Activated CD4-positive, alpha-beta T cell treated with anti-CD3 and anti-CD28 coated beads, Interleukin-2, amount 50 U/mL, for 16 hours (primary cell): Measurements from ENCODE around the gene MYO3A.
"Not testable (repeated sequence)": the region's sequence is repeated elsewhere in the genome, so short reads cannot be mapped to it uniquely, and the experiment has no call there.

Experiments
- DNase-seq: peaks from one replicate; pipeline ENCODE4 v3.0.0-alpha.2; 2020

The MYO3A gene

GRCh38 chr10:25989951-25990350, 55.9 kb downstream of the MYO3A start:
- DNase-seq, result no peak

GRCh38 chr10:25999295-25999981, 65.4 kb downstream of the MYO3A start:
- peak; percentile 6 for DNase-seq

GRCh38 chr10:26000971-26001370, 66.9 kb downstream of the MYO3A start:
- no peak for DNase-seq

GRCh38 chr10:26002466-26002865, 68.4 kb downstream of the MYO3A start:
- not testable (repeated sequence) for DNase-seq

- DNase-seq, result no peak
Measured at GRCh38 chr10:26015092-26015491, 81.1 kb downstream of the MYO3A start.

- DNase-seq, result no peak
Measured at GRCh38 chr10:26022831-26023230, 88.8 kb downstream of the MYO3A start.

- no peak for DNase-seq
Measured at GRCh38 chr10:26024303-26024702, 90.3 kb downstream of the MYO3A start.

GRCh38 chr10:26025523-26025922, 91.5 kb downstream of the MYO3A start:
- DNase-seq, result no peak

- no peak for DNase-seq
Measured at GRCh38 chr10:26029858-26030257, 95.8 kb downstream of the MYO3A start.

GRCh38 chr10:26031300-26031699, 97.3 kb downstream of the MYO3A start:
- DNase-seq, result no peak

- DNase-seq, result no peak
Measured at GRCh38 chr10:26043469-26043868, 109.4 kb downstream of the MYO3A start.

GRCh38 chr10:26044141-26044749, 110.2 kb downstream of the MYO3A start:
- no peak for DNase-seq

- DNase-seq, result no peak
Measured at GRCh38 chr10:26046073-26046700, 112.2 kb downstream of the MYO3A start.

GRCh38 chr10:26048756-26049155, 114.7 kb downstream of the MYO3A start:
- DNase-seq, result no peak

GRCh38 chr10:26052326-26052725, 118.3 kb downstream of the MYO3A start:
- no peak for DNase-seq

- no peak for DNase-seq
Measured at GRCh38 chr10:26057466-26057865, 123.4 kb downstream of the MYO3A start.

GRCh38 chr10:26064106-26064505, 130.1 kb downstream of the MYO3A start:
- no peak for DNase-seq

- no peak for DNase-seq
Measured at GRCh38 chr10:26067680-26068079, 133.7 kb downstream of the MYO3A start.

- not testable (repeated sequence) for DNase-seq
Measured at GRCh38 chr10:26080971-26081370, 146.9 kb downstream of the MYO3A start.

- no peak for DNase-seq
Measured at GRCh38 chr10:26081459-26081858, 147.4 kb downstream of the MYO3A start.

- DNase-seq, result no peak
Measured at GRCh38 chr10:26085549-26085948, 151.5 kb downstream of the MYO3A start.

GRCh38 chr10:26087666-26088065, 153.6 kb downstream of the MYO3A start:
- no peak for DNase-seq

- DNase-seq, result no peak
Measured at GRCh38 chr10:26090026-26090425, 156.0 kb downstream of the MYO3A start.

- DNase-seq, result no peak
Measured at GRCh38 chr10:26090762-26091161, 156.7 kb downstream of the MYO3A start.
